Upper lobe of left lung (tissue), 4 donors: Measurements from ENCODE around the gene TPP2.

Experiments used
- CTCF ChIP-seq, 6 experiments: fragments of 450-650 bp in 4 of 6; fragments of 200-600 bp in 2 of 6; sonication (generic) in 2 of 6; IDR thresholded peaks; one replicate each; pipeline ENCODE4 v1.5.1; 2016 to 2019; ENCODE audit warnings: antibody characterized with exemption in 6 of 6
- EP300 ChIP-seq, 4 donors: sonication (generic); formaldehyde crosslinking; IDR thresholded peaks; one replicate each; pipeline ENCODE4 v1.5.1; 2017; ENCODE audit warnings: antibody characterized with exemption in 4 of 4, control low read depth in 2 of 4
- POLR2AphosphoS5 ChIP-seq, 2 donors: sonication (generic); formaldehyde crosslinking; IDR thresholded peaks; one replicate each; pipeline ENCODE4 v1.5.1; 2017; ENCODE audit warnings: antibody characterized with exemption in 2 of 2

DNA sequence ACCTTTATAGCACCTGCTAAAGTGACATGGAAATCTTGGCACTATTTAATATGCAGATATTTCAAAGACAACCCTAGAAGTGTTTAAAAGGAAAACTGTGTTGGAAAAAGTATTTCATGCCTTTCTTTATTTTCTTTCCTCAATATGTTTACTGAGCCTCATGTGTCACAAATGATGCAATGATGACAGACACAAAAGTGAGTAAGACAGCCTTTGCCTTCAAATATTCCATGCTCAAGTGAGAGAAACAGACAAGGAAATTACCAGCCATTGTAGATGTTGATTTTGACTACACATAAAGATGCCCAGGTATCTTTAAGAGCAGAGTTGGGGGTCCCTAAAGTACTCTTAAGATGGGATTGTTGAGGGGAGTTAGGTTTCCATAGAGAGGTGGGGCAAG lies 48.0 kb upstream of the TPP2 start:
- TF ChIP-seq CTCF (IDR thresholded peaks at IDR 0.05) (no peak), EP300 (IDR thresholded peaks at IDR 0.05) (no peak), POLR2AphosphoS5 (IDR thresholded peaks at IDR 0.05) (no peak)
